ENCODE measurements around the gene IPO11. TPM values are rescaled to one million over a fixed set of nuclear protein-coding genes. Genes with fewer than 3 reads are reported as not detected.

IPO11 gene
- total RNA-seq: 30.2 TPM

DNA sequence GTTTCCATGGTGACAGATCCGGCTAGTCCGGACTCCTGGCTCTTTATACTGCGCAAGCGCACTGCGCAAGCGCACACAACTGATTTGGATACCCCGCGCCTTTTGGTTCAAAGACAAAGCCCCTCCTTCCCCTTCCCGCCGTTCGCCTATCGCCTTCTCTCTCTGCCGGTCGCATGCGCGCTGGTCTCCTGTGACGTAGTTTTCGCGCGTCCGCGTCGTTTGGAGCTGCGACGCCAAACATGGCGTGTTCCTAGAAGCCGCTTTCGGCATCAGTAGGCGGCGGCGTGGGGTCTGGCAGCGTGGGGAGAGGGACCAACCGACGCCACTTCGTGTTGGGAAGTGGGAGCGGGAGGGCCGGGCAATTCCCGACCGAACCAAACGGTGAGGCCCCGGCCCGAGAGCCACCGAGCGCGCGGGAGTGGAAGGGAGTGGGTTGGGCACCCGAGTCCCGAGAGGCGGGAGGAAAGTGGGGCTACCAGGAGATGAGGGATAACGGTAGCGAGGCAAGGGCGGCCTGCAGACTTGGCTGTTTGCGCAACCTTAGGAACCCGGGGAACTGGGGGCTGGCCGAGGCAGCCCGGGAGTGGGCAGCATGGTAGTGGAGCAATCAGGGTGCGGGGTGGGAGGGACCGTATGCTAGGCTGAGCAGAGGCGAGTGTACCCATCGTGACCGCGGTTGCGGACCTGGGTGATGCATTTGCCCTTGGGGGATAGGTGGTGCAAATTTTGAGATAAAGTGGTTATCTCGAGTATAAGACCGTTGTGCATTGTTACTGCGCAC is at the start of gene IPO11:
Gene IPO11, plus strand, starts transcription at position 215 of the 781 bp plus-strand sequence. CDS start 24,517 bp downstream, outside the sequence.
- peak; percentile 100 for ATAC-seq

DNA sequence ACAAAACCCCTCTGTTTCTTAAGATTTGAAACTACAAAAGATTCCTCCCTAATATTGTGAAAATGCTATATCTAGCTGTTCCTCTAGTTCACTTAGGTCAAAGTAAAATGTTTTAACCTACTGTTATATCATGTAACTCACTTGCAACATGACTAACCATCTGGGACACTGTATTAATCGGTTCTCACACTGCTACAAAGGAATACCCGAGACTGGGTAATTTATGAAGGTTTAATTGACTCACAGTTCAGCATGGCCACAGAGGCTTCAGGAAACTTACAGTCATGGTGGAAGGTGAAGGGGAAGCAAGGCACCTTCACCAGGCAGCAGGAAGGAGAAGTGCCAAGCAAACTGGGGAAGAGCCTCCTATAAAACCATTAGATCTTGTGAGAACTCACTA is 43.5 kb upstream of the IPO11 start:
- ATAC-seq: no peak

- ATAC-seq: no peak
Measured at GRCh38 chr5:62371409-62371808, 41.2 kb upstream of the IPO11 start.

GRCh38 chr5:62372600-62372999 is 40.0 kb upstream of the IPO11 start:
- no peak for ATAC-seq

DNA sequence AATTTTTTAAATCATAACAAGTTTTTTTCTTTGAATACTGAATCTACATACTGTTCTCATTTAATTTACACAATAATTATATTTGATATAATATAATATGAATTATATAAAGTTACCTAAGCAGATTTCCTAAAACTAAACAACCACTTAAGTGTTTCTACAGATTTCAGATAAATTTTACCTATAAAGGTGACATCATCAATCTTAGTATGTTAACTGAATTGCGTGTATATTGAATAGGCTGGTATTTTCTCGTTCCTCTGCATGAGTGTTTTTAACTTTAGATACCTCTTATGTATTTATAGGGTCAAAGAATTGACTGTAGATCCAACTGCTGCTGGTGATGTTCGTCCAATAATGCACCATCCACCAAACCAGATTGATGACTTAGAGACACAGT is 39.2 kb upstream of the IPO11 start:
- no peak for ATAC-seq

- no peak for ATAC-seq
Measured at GRCh38 chr5:62374090-62374489, 38.5 kb upstream of the IPO11 start.

GRCh38 chr5:62375627-62376026 is 36.9 kb upstream of the IPO11 start:
- ATAC-seq: peak; percentile 61

DNA sequence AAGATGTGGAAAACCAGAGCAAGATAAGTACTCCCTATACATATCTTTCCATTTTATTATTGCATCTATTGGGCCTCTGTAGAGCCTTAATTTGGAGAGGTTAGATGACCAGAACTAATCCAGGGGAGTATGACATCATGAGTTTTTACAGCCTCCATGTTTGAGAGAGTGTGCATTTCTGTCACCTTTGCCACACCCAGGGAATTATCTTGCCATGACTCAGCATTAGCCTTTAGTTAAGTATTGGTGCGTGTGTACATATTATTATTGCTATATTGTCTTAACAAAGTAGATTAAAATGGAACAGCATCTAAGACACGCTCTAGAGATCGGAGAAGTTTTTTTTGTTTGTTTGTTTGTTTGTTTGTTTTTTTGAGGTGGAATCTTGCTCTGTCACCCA is 36.5 kb upstream of the IPO11 start:
- peak; percentile 87 for ATAC-seq

DNA sequence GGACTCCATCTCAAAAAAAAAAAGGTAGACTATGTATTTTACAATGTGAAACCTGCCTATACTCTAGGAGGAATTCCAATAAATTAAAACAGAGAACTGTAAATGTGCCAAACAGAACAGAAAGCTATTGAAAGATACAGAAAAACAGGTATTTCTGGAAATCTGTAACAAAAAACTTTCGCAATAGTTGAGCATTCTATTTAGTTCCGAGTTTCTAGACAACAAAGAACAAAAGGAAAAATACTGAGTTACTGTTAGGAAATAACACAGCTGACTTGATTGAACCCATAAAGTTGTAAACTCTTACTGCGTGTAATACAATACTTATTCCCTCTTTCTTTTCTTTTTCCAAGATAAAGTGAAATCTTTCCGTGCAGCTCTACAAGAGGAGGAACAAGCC is 27.4 kb upstream of the IPO11 start:
- ATAC-seq: peak; percentile 78

DNA sequence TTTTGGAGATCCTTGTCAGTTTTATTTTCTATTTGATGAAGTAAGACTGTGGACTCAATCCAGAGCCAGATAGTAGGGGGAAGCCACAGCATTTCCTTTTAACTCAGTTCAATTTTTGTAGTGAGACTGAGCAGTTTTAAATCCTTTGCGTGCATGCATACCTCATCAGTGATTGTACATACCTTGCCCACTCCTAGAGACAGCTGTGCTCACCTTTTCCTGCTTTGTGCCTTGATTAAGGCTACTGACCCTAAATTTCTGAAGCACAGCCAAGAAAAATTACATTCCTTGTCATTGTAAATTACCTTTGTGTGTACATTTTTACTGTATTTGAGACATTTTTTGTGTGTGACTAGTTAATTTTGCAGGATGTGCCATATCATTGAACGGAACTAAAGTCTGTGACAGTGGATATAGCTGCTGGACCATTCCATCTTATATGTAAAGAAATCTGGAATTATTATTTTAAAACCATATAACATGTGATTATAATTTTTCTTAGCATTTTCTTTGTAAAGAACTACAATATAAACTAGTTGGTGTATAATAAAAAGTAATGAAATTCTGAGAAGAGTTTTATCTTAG is 26.7 kb upstream of the IPO11 start:
- peak; percentile 57 for ATAC-seq

- no peak for ATAC-seq
Measured at GRCh38 chr5:62386824-62387223, 25.7 kb upstream of the IPO11 start.

- ATAC-seq: peak; percentile 35
Measured at GRCh38 chr5:62395210-62395950, 17.2 kb upstream of the IPO11 start.

DNA sequence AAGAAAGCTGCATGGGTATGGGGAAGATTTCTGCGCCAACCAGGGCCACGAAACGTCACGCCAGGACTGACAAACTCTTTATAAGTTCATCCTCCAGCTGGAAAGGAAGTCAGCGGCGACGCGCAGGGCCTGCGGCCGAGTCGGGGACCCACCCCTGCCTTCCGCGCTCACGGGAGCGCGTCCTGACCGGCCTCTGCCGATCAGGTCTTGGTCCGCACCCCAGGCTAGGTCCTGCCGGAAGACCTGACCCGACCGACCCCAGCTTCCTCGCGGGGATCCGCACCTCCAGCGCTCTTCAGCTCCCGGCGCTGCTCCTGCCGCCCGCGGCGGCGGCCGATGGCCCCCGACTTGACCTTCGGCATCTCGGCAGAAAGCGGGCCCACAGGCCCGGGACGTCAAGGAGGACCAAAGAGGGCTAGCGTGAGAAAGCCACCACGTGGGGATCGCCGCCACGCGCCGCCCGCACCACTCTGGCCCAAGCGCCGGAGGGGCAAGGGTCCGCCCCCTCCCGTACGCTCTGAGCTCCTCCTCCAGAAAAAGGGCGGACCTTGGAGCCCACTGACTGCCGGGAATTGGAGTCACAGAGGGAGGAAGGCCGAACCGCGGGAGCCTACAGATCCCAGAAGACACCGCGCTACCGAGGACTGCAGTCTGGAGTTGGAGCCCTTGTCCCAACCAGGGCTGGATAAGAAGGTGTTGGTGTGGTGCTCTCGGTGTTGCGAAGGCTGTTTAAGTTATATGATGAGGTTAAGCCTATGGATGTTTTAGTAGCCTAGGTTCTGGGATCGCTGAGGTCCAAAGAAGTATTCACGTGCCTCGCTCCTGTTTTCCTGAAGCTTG is 8.9 kb upstream of the IPO11 start, which contains the start of gene DIMT1:
Gene DIMT1, minus strand, starts transcription at position 495 of the 840 bp plus-strand sequence. Its CDS starts 133 bp downstream, at position 362.
- peak; percentile 100 for ATAC-seq

DNA sequence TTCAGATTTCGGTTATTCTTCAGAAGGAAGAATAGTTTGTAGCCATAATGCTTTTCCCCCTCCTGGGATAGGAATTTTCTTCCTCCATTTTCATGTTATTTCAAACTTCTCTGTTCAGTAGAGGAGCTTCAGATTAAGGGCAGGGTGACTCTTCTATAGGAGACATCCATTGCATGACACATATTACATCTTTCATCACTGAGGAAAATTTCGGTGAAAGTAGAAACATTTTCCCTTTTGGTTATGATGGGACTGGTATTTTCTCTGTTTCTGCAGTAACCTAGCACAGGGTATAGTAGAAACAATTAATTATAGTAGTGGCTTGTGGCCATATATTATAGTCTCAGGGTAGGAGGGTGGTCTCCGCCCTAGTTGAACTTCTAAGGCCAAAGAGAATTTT is 1.1 kb downstream of the IPO11 start:
- no peak for ATAC-seq

DNA sequence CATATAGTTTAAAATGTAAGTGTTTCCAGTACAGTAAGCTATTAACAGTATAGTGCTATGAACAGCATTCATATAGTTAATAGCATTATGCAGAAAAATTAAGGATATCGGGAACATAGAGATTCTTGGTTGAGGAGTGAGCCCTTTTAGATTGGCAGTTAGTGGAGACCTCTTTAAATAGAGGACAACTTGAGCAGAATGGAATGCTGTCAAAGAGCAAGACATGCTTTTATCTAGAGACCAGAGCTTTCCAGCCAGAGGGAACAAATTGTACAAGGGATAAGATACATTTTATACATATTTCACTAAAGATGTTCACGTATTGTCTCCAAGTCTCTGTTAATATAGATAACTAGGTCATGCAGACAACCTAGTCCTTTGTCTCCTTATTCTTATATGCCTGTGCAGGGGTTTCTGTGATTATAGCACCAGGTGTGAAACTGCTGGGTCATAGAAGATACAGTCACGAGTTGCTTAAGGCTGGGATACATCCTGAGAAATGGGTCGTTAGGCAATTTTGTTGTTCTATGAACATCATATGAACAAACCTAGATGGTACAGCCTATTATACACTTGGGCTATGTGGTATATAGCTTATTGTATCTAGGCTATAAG is 6.0 kb downstream of the IPO11 start:
- ATAC-seq: no peak

DNA sequence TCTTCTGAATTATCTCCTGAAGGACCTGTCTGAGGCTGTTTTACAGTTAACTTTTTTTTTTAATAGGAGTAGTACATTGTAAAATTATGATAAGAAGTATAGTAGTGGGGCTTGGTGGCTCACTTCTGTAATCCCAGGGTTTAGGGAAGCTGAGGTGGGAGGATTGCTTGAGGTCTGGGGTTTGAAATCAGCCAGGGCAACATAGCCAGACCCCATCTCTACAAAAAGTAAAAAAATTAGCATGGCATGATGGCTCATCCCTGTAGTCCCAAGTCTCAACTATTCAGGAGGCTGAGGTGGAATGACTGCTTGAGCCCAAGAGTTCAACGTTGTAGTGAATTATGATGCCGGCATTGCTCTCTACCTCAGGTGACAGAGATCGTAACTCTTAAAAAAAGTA is 7.0 kb downstream of the IPO11 start:
- no peak for ATAC-seq

GRCh38 chr5:62421414-62421813 is 8.9 kb downstream of the IPO11 start:
- no peak for ATAC-seq

- ATAC-seq: no peak
Measured at GRCh38 chr5:62424763-62425162, 12.2 kb downstream of the IPO11 start.

DNA sequence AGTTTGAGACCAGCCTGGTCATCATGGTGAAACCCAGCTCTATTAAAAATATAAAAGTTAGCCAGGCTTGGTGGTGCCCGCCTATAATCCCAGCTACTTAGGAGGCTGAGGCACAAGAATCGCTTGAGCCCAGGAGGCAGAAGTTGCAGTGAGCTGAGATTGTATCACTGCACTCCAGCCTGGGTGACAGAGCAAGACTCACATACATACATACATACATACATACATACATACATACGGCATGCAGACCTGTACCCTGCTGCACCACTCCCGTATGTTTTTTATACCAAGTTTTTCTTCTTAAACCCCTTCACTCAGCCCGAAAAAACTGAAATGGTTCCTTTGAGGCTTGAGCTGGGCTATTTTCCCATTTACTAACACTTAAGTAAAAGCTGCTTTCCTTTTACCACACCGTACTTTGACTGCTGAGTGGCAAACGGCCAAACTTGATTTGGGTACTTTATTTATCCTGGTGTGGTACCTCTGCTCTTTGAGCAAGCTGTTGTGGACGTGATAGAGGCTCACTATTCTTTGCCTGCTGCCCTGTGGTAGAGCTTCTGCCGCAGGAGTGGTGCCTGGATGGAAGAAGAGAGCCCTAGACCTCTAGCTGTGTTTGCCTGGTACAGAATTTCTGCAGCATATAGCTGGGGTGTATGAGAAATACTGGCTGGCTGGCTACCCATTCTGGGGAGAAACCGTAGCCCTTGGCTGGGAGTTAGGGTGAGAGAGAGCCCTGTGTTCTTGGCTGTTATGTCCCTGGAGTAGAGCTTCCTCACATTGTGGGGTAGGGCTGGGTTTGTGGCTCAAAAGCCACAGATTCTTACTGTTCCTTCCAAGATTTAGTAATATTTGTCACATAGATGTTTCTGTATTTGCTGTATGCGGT is 19.4 kb downstream of the IPO11 start:
- ATAC-seq: no peak

GRCh38 chr5:62432621-62433064 is 20.1 kb downstream of the IPO11 start:
- ATAC-seq: no peak

- ATAC-seq: no peak
Measured at GRCh38 chr5:62448528-62448927, 36.0 kb downstream of the IPO11 start.
